Activated T-cell treated with anti-CD3 and anti-CD28 coated beads, Interleukin-2, amount 50 U/mL, for 4 hours (primary cell): ENCODE data around the gene C1orf115. TPM values are rescaled to one million over a fixed set of nuclear protein-coding genes. Genes with fewer than 3 reads are reported as not detected.

ENCODE experiments used
- total RNA-seq, 3 donors: library from RNA; stranded (reverse); gene quantifications; one replicate each; pipeline ENCODE4 v1.2.1, GENCODE V29; 2021

Gene C1orf115
- total RNA-seq, 3 donors from 2014 or later = 0.18 to 0.27 (median 0.18) TPM

Other genes with a start within 250 kb of the C1orf115 start
- under 1 TPM in 2 of 3 donors, not detected in 1; 0.05 TPM for gene MARK1, start 162.2 kb upstream of the C1orf115 start, total RNA-seq
- under 1 TPM in 1 of 3 donors, not detected in 2; 0.29 TPM for gene MTARC2, start 58.0 kb downstream of the C1orf115 start, total RNA-seq
- under 1 TPM in 2 of 3 donors, not detected in 1; 0.26 to 0.27 TPM for gene MTARC1, start 96.5 kb downstream of the C1orf115 start, total RNA-seq
- 1 to 10 TPM in 1 of 3 donors, under 1 TPM in 2; 0.30 to 2.4 (median 0.47) TPM for gene HLX, start 189.1 kb downstream of the C1orf115 start, total RNA-seq